Measurements from ENCODE around the gene NID2.

Gene NID2

GRCh38 chr14:52058341-52058740 lies 10.5 kb downstream of the NID2 start:
- DNase-seq (ENCODE audit: low read depth) = no peak
- H3K4me3 ChIP-seq (ENCODE audit: low read length) = no peak overlapping the region
- TF ChIP-seq CTCF (conservative IDR thresholded peaks at IDR 0.05; ENCODE audit: low read depth, low read length) = no peak

GRCh38 chr14:52055167-52055566 lies 13.7 kb downstream of the NID2 start:
- no peak overlapping the region for H3K4me3 ChIP-seq (ENCODE audit: low read length)
- TF ChIP-seq CTCF (conservative IDR thresholded peaks at IDR 0.05; ENCODE audit: low read depth, low read length) = no peak
- no peak for DNase-seq (ENCODE audit: low read depth)

- no peak for TF ChIP-seq CTCF (conservative IDR thresholded peaks at IDR 0.05; ENCODE audit: low read depth, low read length)
- no peak overlapping the region for H3K4me3 ChIP-seq (ENCODE audit: low read length)
- DNase-seq (ENCODE audit: low read depth) = no peak
These were observed 14.2 kb downstream of the NID2 start for GRCh38 chr14:52054678-52055077.

GRCh38 chr14:52053044-52053443 lies 15.8 kb downstream of the NID2 start:
- no peak overlapping the region for H3K4me3 ChIP-seq (ENCODE audit: low read length)
- no peak for TF ChIP-seq CTCF (conservative IDR thresholded peaks at IDR 0.05; ENCODE audit: low read depth, low read length)
- no peak for DNase-seq (ENCODE audit: low read depth)

GRCh38 chr14:52052288-52052943 lies 16.4 kb downstream of the NID2 start:
- H3K4me3 ChIP-seq (ENCODE audit: low read length) = no peak overlapping the region
- TF ChIP-seq CTCF (conservative IDR thresholded peaks at IDR 0.05; ENCODE audit: low read depth, low read length) = no peak
- peak; percentile 83 for DNase-seq (ENCODE audit: low read depth)

GRCh38 chr14:52051871-52052270 lies 17.0 kb downstream of the NID2 start:
- no peak overlapping the region for H3K4me3 ChIP-seq (ENCODE audit: low read length)

More at GRCh38 chr14:52051871-52052270, 17.0 kb downstream of the NID2 start:
- peak; percentile 78 for DNase-seq (ENCODE audit: low read depth)
- TF ChIP-seq CTCF (conservative IDR thresholded peaks at IDR 0.05; ENCODE audit: low read depth, low read length) = no peak
